ENCODE measurements around the gene ADAM15.

ADAM15 gene

GRCh38 chr1:155051342-155051776, 243 bp downstream of the ADAM15 start:
- TF ChIP-seq, protein P1, sequence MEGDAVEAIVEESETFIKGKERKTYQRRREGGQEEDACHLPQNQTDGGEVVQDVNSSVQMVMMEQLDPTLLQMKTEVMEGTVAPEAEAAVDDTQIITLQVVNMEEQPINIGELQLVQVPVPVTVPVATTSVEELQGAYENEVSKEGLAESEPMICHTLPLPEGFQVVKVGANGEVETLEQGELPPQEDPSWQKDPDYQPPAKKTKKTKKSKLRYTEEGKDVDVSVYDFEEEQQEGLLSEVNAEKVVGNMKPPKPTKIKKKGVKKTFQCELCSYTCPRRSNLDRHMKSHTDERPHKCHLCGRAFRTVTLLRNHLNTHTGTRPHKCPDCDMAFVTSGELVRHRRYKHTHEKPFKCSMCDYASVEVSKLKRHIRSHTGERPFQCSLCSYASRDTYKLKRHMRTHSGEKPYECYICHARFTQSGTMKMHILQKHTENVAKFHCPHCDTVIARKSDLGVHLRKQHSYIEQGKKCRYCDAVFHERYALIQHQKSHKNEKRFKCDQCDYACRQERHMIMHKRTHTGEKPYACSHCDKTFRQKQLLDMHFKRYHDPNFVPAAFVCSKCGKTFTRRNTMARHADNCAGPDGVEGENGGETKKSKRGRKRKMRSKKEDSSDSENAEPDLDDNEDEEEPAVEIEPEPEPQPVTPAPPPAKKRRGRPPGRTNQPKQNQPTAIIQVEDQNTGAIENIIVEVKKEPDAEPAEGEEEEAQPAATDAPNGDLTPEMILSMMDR (IDR thresholded peaks at IDR 0.05; ENCODE audit: low read depth, low read length), result no peak
- H3K4me3 ChIP-seq (ENCODE audit: low read depth, low read length), result peak overlapping the region; percentile 67
- no peak for DNase-seq (ENCODE audit: low read depth, low spot score)
- in situ Hi-C loops (cut with HindIII; ENCODE audit: low sequenced_read_pairs), result no loop called here

DNA sequence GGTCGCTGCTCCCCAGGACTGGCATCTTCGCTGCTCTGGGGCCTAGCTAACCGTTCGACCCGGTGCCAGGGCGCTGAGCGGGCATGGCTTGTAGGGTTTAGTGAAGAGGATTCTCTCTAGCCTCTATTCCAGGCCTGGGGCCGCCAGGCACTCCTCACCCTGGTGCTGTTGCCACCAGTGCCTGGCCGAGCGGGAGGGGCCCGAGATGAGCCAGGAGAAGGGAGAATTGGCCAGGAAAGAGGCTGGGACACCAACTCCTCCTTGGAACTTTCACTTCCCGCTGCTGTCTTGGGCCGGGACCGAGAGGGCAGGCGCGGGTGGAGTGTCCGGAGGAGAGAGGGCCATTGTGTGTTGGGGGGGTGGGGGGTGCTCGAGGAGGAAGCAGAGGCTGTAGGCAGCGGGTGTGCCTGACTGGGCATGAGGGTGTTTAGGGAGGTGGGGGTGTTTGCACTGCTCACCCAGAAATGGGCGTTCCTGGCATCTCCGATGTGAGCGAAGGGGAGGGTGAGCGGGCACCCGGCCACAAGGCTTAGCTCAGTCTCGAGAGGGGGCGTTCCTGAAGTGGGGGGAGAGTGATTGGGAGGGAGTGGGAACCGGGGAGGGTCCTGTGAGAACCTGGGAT, 772 bp downstream of the ADAM15 start:
- DNase-seq (ENCODE audit: low read depth, low spot score), result peak; percentile 19
- in situ Hi-C loops (cut with HindIII; ENCODE audit: low sequenced_read_pairs), result no loop called here
- TF ChIP-seq, protein P1 (IDR thresholded peaks at IDR 0.05; ENCODE audit: low read depth, low read length), result no peak
- peak overlapping the region; percentile 67 for H3K4me3 ChIP-seq (ENCODE audit: low read depth, low read length)

- TF ChIP-seq, protein P1 (IDR thresholded peaks at IDR 0.05; ENCODE audit: low read depth, low read length), result peak; percentile 37
- no peak for DNase-seq (ENCODE audit: low read depth, low spot score)
Observed at GRCh38 chr1:155052439-155053395, 1.6 kb downstream of the ADAM15 start.

GRCh38 chr1:155053531-155054105, 2.5 kb downstream of the ADAM15 start:
- H3K4me3 ChIP-seq (ENCODE audit: low read depth, low read length), result no peak overlapping the region
- DNase-seq (ENCODE audit: low read depth, low spot score), result no peak
- TF ChIP-seq, protein P1 (IDR thresholded peaks at IDR 0.05; ENCODE audit: low read depth, low read length), result no peak
- in situ Hi-C loops (cut with HindIII; ENCODE audit: low sequenced_read_pairs), result no loop called here

More at GRCh38 chr1:155052439-155053395, 1.6 kb downstream of the ADAM15 start:
- in situ Hi-C loops (cut with HindIII; ENCODE audit: low sequenced_read_pairs), result no loop called here
- H3K4me3 ChIP-seq (ENCODE audit: low read depth, low read length), result peak overlapping the region; percentile 67

DNA sequence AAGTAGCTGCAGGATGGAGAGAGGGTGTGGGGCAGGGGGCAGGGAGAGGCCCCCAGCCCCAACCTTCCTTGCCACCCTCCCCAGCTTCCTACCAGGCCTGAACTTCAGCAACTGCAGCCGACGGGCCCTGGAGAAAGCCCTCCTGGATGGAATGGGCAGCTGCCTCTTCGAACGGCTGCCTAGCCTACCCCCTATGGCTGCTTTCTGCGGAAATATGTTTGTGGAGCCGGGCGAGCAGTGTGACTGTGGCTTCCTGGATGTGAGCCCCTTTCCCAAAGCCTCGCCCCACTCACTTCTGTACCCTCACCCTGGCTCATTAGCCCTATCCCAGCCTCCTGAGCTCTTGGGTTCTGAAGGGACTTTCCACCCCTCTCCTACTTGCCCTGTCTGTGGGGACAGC, 6.0 kb downstream of the ADAM15 start:
- H3K4me3 ChIP-seq (ENCODE audit: low read depth, low read length), result no peak overlapping the region
- in situ Hi-C loops (cut with HindIII; ENCODE audit: low sequenced_read_pairs), result no loop called here
- TF ChIP-seq, protein P1 (IDR thresholded peaks at IDR 0.05; ENCODE audit: low read depth, low read length), result no peak
- no peak for DNase-seq (ENCODE audit: low read depth, low spot score)

- H3K4me3 ChIP-seq (ENCODE audit: low read depth, low read length), result no peak overlapping the region
- no peak for DNase-seq (ENCODE audit: low read depth, low spot score)
- TF ChIP-seq, protein P1 (IDR thresholded peaks at IDR 0.05; ENCODE audit: low read depth, low read length), result peak; percentile 15
- in situ Hi-C loops (cut with HindIII; ENCODE audit: low sequenced_read_pairs), result no loop called here
Observed at GRCh38 chr1:155057788-155058211, 6.7 kb downstream of the ADAM15 start.
